HepG2 (cell line): ENCODE results near the gene DAPK1. TPM values are rescaled to one million over a fixed set of nuclear protein-coding genes. Genes with fewer than 3 reads are reported as not detected.
A peak's percentile ranks its signal among the peaks of the same experiment; 100 is the strongest.

ENCODE experiments used
- ATAC-seq: fragments of 200-7000 bp; cut with Tn5 transposase; 3 replicates; pipeline ENCODE4 v1.9.1; 2020; ENCODE audit warnings: mild to moderate bottlenecking, moderate library complexity
- BruUV-seq: library from RNA; stranded (reverse); fragments of 400-500 nt; replicated peaks from 2 replicates; lab custom pipeline; 2021; lab: Mats Ljungman, UMichigan
- CTCF ChIA-PET: fragments of 300-600 bp; formaldehyde crosslinking; extraction: SDS; loops from one replicate; lab custom pipeline; 2021; ENCODE audit warnings: low total read pairs, inconsistent platforms, low intra/inter-chr PET ratio; lab: Yijun Ruan, JAX
- POLR2A ChIA-PET: fragments of 350-600 bp; sonication (Branson Sonifier 250); formaldehyde crosslinking; loops from one replicate; lab custom pipeline; 2020; ENCODE audit warnings: antibody characterized with exemption, inconsistent platforms; lab: Yijun Ruan, JAX
- DNase-seq: peaks from one replicate; pipeline ENCODE4 v3.0.0-alpha.2; 2015; ENCODE audit warnings: low spot score
- FAIRE-seq: peaks from 3 replicates; lab custom pipeline; 2011; peaks lifted over from hg19 to GRCh38; lab: Jason Lieb, UNC
- H2AFZ ChIP-seq: one replicate; pipeline ENCODE4 v1.6.1; 2011; ENCODE audit warnings: low read length, inconsistent platforms
- H3K27ac ChIP-seq: fragments of 300-600 bp; 3 replicates; pipeline ENCODE4 v1.8.0; 2011; ENCODE audit warnings: mixed run types, mild to moderate bottlenecking, mixed read lengths, low read length, inconsistent platforms; ENCODE audit not compliant: insufficient read depth; ENCODE audit errors: extremely low read length
- H3K27me3 ChIP-seq, 2 experiments: fragments of 200-600 bp in 1 of 2; 2 replicates in 1 of 2; 3 replicates in 1 of 2; pipeline versions ENCODE4 v1.6.0 to v1.8.0; 2011; ENCODE audit warnings: low read length in 2 of 2, mild to moderate bottlenecking in 2 of 2, moderate library complexity in 2 of 2, inconsistent platforms in 1 of 2; ENCODE audit not compliant: insufficient read depth in 2 of 2, control insufficient read depth in 1 of 2
- H3K36me3 ChIP-seq, 2 experiments: fragments of 200-600 bp in 1 of 2; replicated peaks in 1 of 2; 2 replicates in 1 of 2; 3 replicates in 1 of 2; pipeline versions ENCODE4 v1.5.1 to v1.8.0; 2011; ENCODE audit warnings: low read length in 2 of 2, inconsistent platforms in 1 of 2; ENCODE audit not compliant: insufficient read depth in 2 of 2, control insufficient read depth in 1 of 2
- H3K4me1 ChIP-seq: 2 replicates; pipeline ENCODE4 v1.5.1; 2012; ENCODE audit warnings: low read length, inconsistent platforms; ENCODE audit not compliant: insufficient read depth
- H3K4me2 ChIP-seq: 2 replicates; pipeline ENCODE4 v1.6.0; 2011; ENCODE audit warnings: low read depth, low read length, inconsistent platforms
- H3K4me3 ChIP-seq, 3 experiments: fragments of 200-600 bp in 1 of 3; sonication (generic), shearing (Covaris generic) in 1 of 3; replicated peaks in 1 of 3; 2 replicates each; pipeline ENCODE4 v1.5.1; 2011 to 2016; ENCODE audit warnings: low read length in 3 of 3, inconsistent platforms in 2 of 3, low read depth in 2 of 3, mild to moderate bottlenecking in 2 of 3, control low read depth in 1 of 3, mixed read lengths in 1 of 3; ENCODE audit not compliant: insufficient read depth in 1 of 3
- H3K79me2 ChIP-seq: one replicate; pipeline ENCODE4 v1.6.1; 2011; ENCODE audit warnings: low read length, inconsistent platforms; ENCODE audit not compliant: insufficient read depth
- H3K9ac ChIP-seq: 2 replicates; pipeline ENCODE4 v1.6.0; 2011; ENCODE audit warnings: mild to moderate bottlenecking, low read depth, low read length, inconsistent platforms; ENCODE audit not compliant: insufficient read depth
- H3K9me3 ChIP-seq: 2 replicates; pipeline ENCODE4 v1.5.1; 2012; ENCODE audit warnings: mild to moderate bottlenecking, low read length
- H4K20me1 ChIP-seq: 2 replicates; pipeline ENCODE4 v1.6.0; 2011; ENCODE audit warnings: inconsistent platforms, mild to moderate bottlenecking, low read length, moderate library complexity; ENCODE audit not compliant: insufficient read depth
- CEBPB ChIP-seq: IDR thresholded peaks from 2 replicates; pipeline ENCODE4 v1.6.1; 2011; ENCODE audit warnings: low read depth, low read length, improper control_type of control experiment, borderline replicate concordance
- CREBL2 ChIP-seq: sonication (generic); formaldehyde crosslinking; IDR thresholded peaks from 2 replicates; pipeline ENCODE4 v1.8.1; 2023; ENCODE audit warnings: missing genetic modification reagents, mild to moderate bottlenecking, borderline replicate concordance
- CSRNP1 ChIP-seq: sonication (generic); formaldehyde crosslinking; IDR thresholded peaks from 2 replicates; pipeline ENCODE4 v1.8.1; 2023; ENCODE audit warnings: mild to moderate bottlenecking, missing genetic modification reagents
- EEA1 ChIP-seq: sonication (generic); formaldehyde crosslinking; IDR thresholded peaks from 2 replicates; pipeline ENCODE4 v1.5.1; 2020; ENCODE audit warnings: mild to moderate bottlenecking, missing genetic modification reagents, borderline replicate concordance
- ZBTB14 ChIP-seq: sonication (generic); formaldehyde crosslinking; IDR thresholded peaks from 2 replicates; pipeline ENCODE4 v1.4.0; 2020; ENCODE audit warnings: missing genetic modification reagents
- WGBS: methylation state at CpG from one replicate; pipeline ENCODE4 v1.1.6; 2017; ENCODE audit warnings: low lambda C conversion rate; 5-methylcytosine and 5-hydroxymethylcytosine counted together
- in situ Hi-C: cut with HindIII; loops from 2 replicates; pipeline ENCODE4 v1.10.0; 2017; ENCODE audit warnings: low pct_unique_long_range_greater_than_20kb; ENCODE audit not compliant: extremely low pct_ligation_motif_present
- intact Hi-C: fragments of 100-400 bp; cut with micrococcal nuclease; formaldehyde crosslinking; loops from one replicate; pipeline ENCODE4 v1.10.0; 2022; ENCODE audit not compliant: unreplicated experiment
- polyA plus RNA-seq, 8 experiments: library from polyadenylated mRNA; depleted of rRNA in 3 of 8; stranded (reverse) in 7 of 8; unstranded in 1 of 8; fragments of >200 nt; fragmentation: Illumina TruSeq in 4 of 8; extraction: Trizol in 4 of 8; gene quantifications; 2 replicates each; pipeline versions ENCODE4 v1.2.1 to v1.2.3, GENCODE V29; 2011 to 2016; ENCODE audit warnings: low read depth in 4 of 8, missing spikeins in 1 of 8, mixed read lengths in 1 of 8; ENCODE audit not compliant: insufficient read depth in 1 of 8
- total RNA-seq, 5 experiments: library from RNA; depleted of rRNA; stranded (reverse); fragments of >200 nt; fragmentation: Illumina TruSeq; extraction: Trizol; gene quantifications; 2 replicates each; pipeline ENCODE4 v1.2.3, GENCODE V29; 2016; ENCODE audit warnings: low read depth in 1 of 5

Gene DAPK1
- total and polyA plus RNA-seq, 2 of the 13 experiments (the other 11 are each of a cell fraction or from before 2014, with no cell fraction given) = 35.7 to 35.9 TPM

- no peaks in the 10 kb centered on the region for H3K79me2 ChIP-seq
- intact Hi-C loops (no loop called here), in situ Hi-C loops (no loop called here)
- POLR2A ChIA-PET = no interaction called here
- H3K27me3 ChIP-seq = no peaks in the 10 kb centered on the region
- H3K4me3 ChIP-seq = no peak overlapping the region
- no peak overlapping the region for H3K9ac ChIP-seq
- no peaks in the 10 kb centered on the region for H4K20me1 ChIP-seq
- CTCF ChIA-PET = no interaction called here
- no peak overlapping the region for H2AFZ ChIP-seq
- DNase-seq = no peak
- WGBS = 92% methylated on average over 3 of the region's 7 CpGs
- no peak overlapping the region for H3K27ac ChIP-seq
- FAIRE-seq = no peak
- H3K36me3 ChIP-seq = peaks cover 23 to 50% of the 10 kb centered on the region in 2 experiments
- no peaks in the 10 kb centered on the region for H3K4me1 ChIP-seq
- no peak for TF ChIP-seq ZBTB14 (CRISPR knock-in tag)
- TF ChIP-seq CSRNP1 (CRISPR knock-in tag) = no peak
- no peak for TF ChIP-seq EEA1 (CRISPR knock-in tag)
- BruUV-seq = no TSS peak
- no peak overlapping the region for H3K4me2 ChIP-seq
- no peaks in the 10 kb centered on the region for H3K9me3 ChIP-seq
- no peak for ATAC-seq
These were observed 150.9 kb downstream of the DAPK1 start for GRCh38 chr9:87648606-87649005.

GRCh38 chr9:87650611-87651295 is 153.1 kb downstream of the DAPK1 start:
- Histone ChIP-seq H3K79me2 (no peaks in the 10 kb centered on the region), H3K9ac (no peak overlapping the region), H3K9me3 (no peaks in the 10 kb centered on the region), H3K27ac (no peak overlapping the region), H3K36me3 (peaks cover 25 to 52% of the 10 kb centered on the region in 2 experiments), H2AFZ (no peak overlapping the region), H3K4me1 (no peaks in the 10 kb centered on the region), H3K4me2 (no peak overlapping the region), H3K4me3 (no peak overlapping the region), H4K20me1 (no peaks in the 10 kb centered on the region), H3K27me3 (no peaks in the 10 kb centered on the region)
- ATAC-seq (no peak), DNase-seq (no peak), FAIRE-seq (no peak)
- ChIA-PET POLR2A (no interaction called here), CTCF (no interaction called here)
- intact Hi-C loops (no loop called here), in situ Hi-C loops (loop anchor here (25.0 kb wide), 1 partner anchor 1238 kb away; no protein-coding TSS in a partner anchor)
- TF ChIP-seq CEBPB = peak; percentile 30; the same call in 1 of the 2 replicates
- TF ChIP-seq CREBL2 (CRISPR knock-in tag) = no peak
- no TSS peak for BruUV-seq
- WGBS = 97% methylated on average over 8 of the region's 8 CpGs
